Pancreas (tissue), 10 donors: ENCODE data around the gene OR6C65. TPM values are rescaled to one million over a fixed set of nuclear protein-coding genes. Genes with fewer than 3 reads are reported as not detected.
"Not testable (repeated sequence)": the region's sequence is repeated elsewhere in the genome, so short reads cannot be mapped to it uniquely, and the experiment has no call there.

Experiments used
- ATAC-seq, 4 donors: fragments of 200-7000 bp; cut with Tn5 transposase; one replicate each; pipeline versions ENCODE4 v1.8.0 to v1.9.1; 2020; ENCODE audit warnings: mild to moderate bottlenecking in 4 of 4, moderate library complexity in 4 of 4
- DNase-seq, 6 donors: peaks; one replicate each; pipeline ENCODE4 v3.0.0-alpha.2; 2020
- FAIRE-seq: peaks from 2 replicates; lab custom pipeline; 2012; peaks lifted over from hg19 to GRCh38; lab: Jason Lieb, UNC
- H3K27ac ChIP-seq, 4 donors: fragments of 200-600 bp; sonication (generic); 1 replicate in 3 of 4; 2 replicates in 1 of 4; pipeline versions ENCODE4 v1.5.0 to v1.8.0; 2020
- H3K27me3 ChIP-seq, 4 donors: fragments of 200-600 bp; one replicate each; pipeline ENCODE4 v1.8.0; 2021
- H3K36me3 ChIP-seq, 3 donors: fragments of 200-600 bp; sonication (generic) in 1 of 3; one replicate each; pipeline versions ENCODE4 v1.5.0 to v1.8.0; 2020 to 2021
- H3K4me1 ChIP-seq, 3 donors: fragments of 200-600 bp; one replicate each; pipeline ENCODE4 v1.8.0; 2021
- H3K4me3 ChIP-seq, 4 donors: fragments of 200-600 bp; sonication (generic) in 2 of 4; one replicate each; pipeline versions ENCODE4 v1.5.0 to v1.8.0; 2020 to 2021
- H3K9me3 ChIP-seq, 4 donors: fragments of 200-600 bp; one replicate each; pipeline ENCODE4 v1.8.0; 2021
- CTCF ChIP-seq, 4 donors: fragments of 200-600 bp; sonication (generic) in 3 of 4; IDR thresholded peaks; one replicate each; pipeline versions ENCODE4 v1.5.0 to v1.8.0; 2021; ENCODE audit warnings: antibody characterized with exemption in 4 of 4
- WGBS, 2 donors: extraction: QIAGEN DNeasy Blood & Tissue Kit; methylation state at CpG; one replicate each; pipeline ENCODE4 v1.1.7; 2013; 5-methylcytosine and 5-hydroxymethylcytosine counted together
- intact Hi-C, 3 donors: fragments of 100-400 bp; cut with DNase I; formaldehyde crosslinking; loops; one replicate each; pipeline versions ENCODE4 v1.11.1 to v1.14.2; 2022
- polyA plus RNA-seq, 2 donors: library from polyadenylated mRNA; stranded (reverse); fragments of 200-250 nt; gene quantifications; one replicate each; pipeline ENCODE4 v1.2.3, GENCODE V29; 2013
- total RNA-seq, 6 donors: library from RNA; stranded (reverse); fragmentation: NEBNext Ultra II Directional in 4 of 6; extraction: Animal tissue kit (Norgen Biotek cat#: 25700) in 4 of 6; gene quantifications; one replicate each; pipeline versions ENCODE4 v1.2.1 to v1.2.4, GENCODE V29; 2021 to 2023
- donor health status: healthy with polysubstance abuse.
- donor health status: DM: no; HTN: no; CAD: no; lungs with moderate emphysema.
- donor health status: DM: no; HTN: no; CAD: no.
- donor health status: control.
- donor health status: control.
- donor health status: Bipolar disorder and iron deficiency.
- donor health status: DM: yes; HTN: yes; CAD: no.
- donor health status: DM: no; HTN: no; CAD: no.
- donor health status: DM: no; HTN: no; CAD: no.
- donor health status: DM: yes; HTN: yes; CAD: no.

OR6C65 gene
- total and polyA plus RNA-seq, 8 donors, result not detected

GRCh38 chr12:55414889-55415288 lies 14.6 kb downstream of the OR6C65 start:
- FAIRE-seq, H3K9me3 ChIP-seq, intact Hi-C loops, H3K27me3 ChIP-seq, H3K4me3 ChIP-seq, DNase-seq, H3K4me1 ChIP-seq, H3K27ac ChIP-seq, H3K36me3 ChIP-seq: not testable (repeated sequence)
- WGBS, 2 donors, result 6 to 18% methylated on average over 5 to 10 of the region's 34 CpGs
- ATAC-seq, result peak; percentile 62 to 83 (median 71)

- WGBS, 2 donors, result 58 to 94% methylated on average over 1 of the region's 1 CpG
- H3K36me3 ChIP-seq, result no peaks in the 10 kb centered on the region
- no peak for DNase-seq
- no peak overlapping the region for H3K27ac ChIP-seq
- H3K4me1 ChIP-seq, result no peaks in the 10 kb centered on the region
- H3K9me3 ChIP-seq, result no peaks in the 10 kb centered on the region
- no peak overlapping the region for H3K4me3 ChIP-seq
- no peak for FAIRE-seq
- no peak for ATAC-seq
- no peaks in the 10 kb centered on the region for H3K27me3 ChIP-seq
- no peak for TF ChIP-seq CTCF (IDR thresholded peaks at IDR 0.05)
- intact Hi-C loops, result no loop called here
These were observed 16.6 kb downstream of the OR6C65 start for GRCh38 chr12:55416961-55417360.

GRCh38 chr12:55420307-55420962 lies 20.1 kb downstream of the OR6C65 start:
- FAIRE-seq (no peak), DNase-seq (no peak), ATAC-seq (peak in 1 of 4 donors; percentile 57)
- no peaks in the 10 kb centered on the region for H3K9me3 ChIP-seq
- no peaks in the 10 kb centered on the region for H3K4me1 ChIP-seq
- intact Hi-C loops, result no loop called here
- 54 to 67% methylated on average over 2 of the region's 2 CpGs for WGBS, 2 donors
- no peak for TF ChIP-seq CTCF (IDR thresholded peaks at IDR 0.05)
- H3K27ac ChIP-seq, result no peak overlapping the region
- H3K27me3 ChIP-seq, result no peaks in the 10 kb centered on the region
- H3K4me3 ChIP-seq, result no peak overlapping the region
- no peaks in the 10 kb centered on the region for H3K36me3 ChIP-seq

- Histone ChIP-seq H3K9me3 (no peaks in the 10 kb centered on the region), H3K36me3 (no peaks in the 10 kb centered on the region), H3K4me3 (no peak within 1 kb of the TSS), H3K4me1 (no peaks in the 10 kb centered on the region), H3K27me3 (no peaks in the 10 kb centered on the region), H3K27ac (no peak within 1 kb of the TSS)
- no peak for FAIRE-seq
- DNase-seq, result no peak
- TF ChIP-seq CTCF (IDR thresholded peaks at IDR 0.05), result no peak
- WGBS, 2 donors, result 58 to 61% methylated on average over 4 of the region's 4 CpGs
- intact Hi-C loops, result no loop called here
- ATAC-seq, result no peak
These were observed 25.6 kb downstream of the OR6C65 start, which contains the start of gene OR6C76 for GRCh38 chr12:55425954-55426353. OR6C76 (plus strand) TSS chr12:55426254; CDS start chr12:55426254, 0 bp downstream.

GRCh38 chr12:55428331-55429243 lies 28.3 kb downstream of the OR6C65 start:
- H3K4me3 ChIP-seq, result no peak overlapping the region
- FAIRE-seq (no peak), ATAC-seq (no peak), DNase-seq (no peak)
- H3K27me3 ChIP-seq, result no peaks in the 10 kb centered on the region
- 19 to 31% methylated on average over 1 of the region's 1 CpG for WGBS, 2 donors
- no peaks in the 10 kb centered on the region for H3K9me3 ChIP-seq
- no peaks in the 10 kb centered on the region for H3K36me3 ChIP-seq
- H3K27ac ChIP-seq, result no peak overlapping the region
- intact Hi-C loops, result no loop called here
- no peaks in the 10 kb centered on the region for H3K4me1 ChIP-seq
- no peak for TF ChIP-seq CTCF (IDR thresholded peaks at IDR 0.05)

GRCh38 chr12:55441233-55441632 lies 40.9 kb downstream of the OR6C65 start:
- intact Hi-C loops, result loop anchor here in 1 of 3 donors (10.0 kb wide), 1 partner anchor 174 kb away; no protein-coding TSS in a partner anchor
- not testable (repeated sequence) for H3K9me3 ChIP-seq, H3K27ac ChIP-seq, ATAC-seq, FAIRE-seq, DNase-seq, H3K4me1 ChIP-seq, H3K4me3 ChIP-seq, H3K36me3 ChIP-seq, H3K27me3 ChIP-seq
- 84 to 91% methylated on average over 5 of the region's 5 CpGs for WGBS, 2 donors
